NK-92 (cell line): ENCODE results near the gene ABCA7.

ENCODE experiments used
- DNase-seq: peaks from one replicate; lab custom pipeline; 2025; ENCODE audit not compliant: unreplicated experiment; lab: John Stamatoyannopoulos, UW

Gene ABCA7

GRCh38 chr19:1032264-1032867 lies 7.5 kb upstream of the ABCA7 start:
- DNase-seq = no peak

- no peak for DNase-seq
Observed at GRCh38 chr19:1035998-1036621, 3.8 kb upstream of the ABCA7 start.

- DNase-seq = no peak
Observed at GRCh38 chr19:1037621-1038064, 2.3 kb upstream of the ABCA7 start.

- DNase-seq = no peak
Observed at GRCh38 chr19:1038978-1039645, 795 bp upstream of the ABCA7 start.

GRCh38 chr19:1040476-1041271 lies 767 bp downstream of the ABCA7 start:
- no peak for DNase-seq

GRCh38 chr19:1041272-1041834 lies 1.4 kb downstream of the ABCA7 start:
- no peak for DNase-seq

- DNase-seq = no peak
Observed at GRCh38 chr19:1041835-1042685, 2.2 kb downstream of the ABCA7 start.

- DNase-seq = no peak
Observed at GRCh38 chr19:1042689-1043511, 3.0 kb downstream of the ABCA7 start.

- no peak for DNase-seq
Observed at GRCh38 chr19:1045247-1045603, 5.3 kb downstream of the ABCA7 start.

- DNase-seq = no peak
Observed at GRCh38 chr19:1046117-1046626, 6.3 kb downstream of the ABCA7 start.

GRCh38 chr19:1046836-1047695 lies 7.2 kb downstream of the ABCA7 start:
- DNase-seq = no peak

GRCh38 chr19:1047696-1048147 lies 7.8 kb downstream of the ABCA7 start:
- DNase-seq = no peak

GRCh38 chr19:1049106-1049505 lies 9.2 kb downstream of the ABCA7 start:
- no peak for DNase-seq

GRCh38 chr19:1049800-1050199 lies 9.9 kb downstream of the ABCA7 start:
- DNase-seq = no peak

GRCh38 chr19:1050989-1051788 lies 11.3 kb downstream of the ABCA7 start:
- no peak for DNase-seq

GRCh38 chr19:1051791-1052190 lies 11.9 kb downstream of the ABCA7 start:
- DNase-seq = no peak

- DNase-seq = no peak
Observed at GRCh38 chr19:1052349-1052975, 12.6 kb downstream of the ABCA7 start.
